Forelimb muscle (tissue), 1 donor: ENCODE results near the gene EEF1AKMT2. TPM values are rescaled to one million over a fixed set of nuclear protein-coding genes. Genes with fewer than 3 reads are reported as not detected.
"Not testable (repeated sequence)": the region's sequence is repeated elsewhere in the genome, so short reads cannot be mapped to it uniquely, and the experiment has no call there.

Source experiments
- DNase-seq: peaks from one replicate; pipeline ENCODE4 v3.0.0-alpha.2; 2013; ENCODE audit warnings: low read depth
- polyA plus RNA-seq: library from polyadenylated mRNA; unstranded; fragments of 120-200 nt; gene quantifications from one replicate; pipeline ENCODE4 v1.2.1, GENCODE V29; 2013; ENCODE audit not compliant: insufficient read length

The EEF1AKMT2 gene
- 19.4 TPM for polyA plus RNA-seq

DNA sequence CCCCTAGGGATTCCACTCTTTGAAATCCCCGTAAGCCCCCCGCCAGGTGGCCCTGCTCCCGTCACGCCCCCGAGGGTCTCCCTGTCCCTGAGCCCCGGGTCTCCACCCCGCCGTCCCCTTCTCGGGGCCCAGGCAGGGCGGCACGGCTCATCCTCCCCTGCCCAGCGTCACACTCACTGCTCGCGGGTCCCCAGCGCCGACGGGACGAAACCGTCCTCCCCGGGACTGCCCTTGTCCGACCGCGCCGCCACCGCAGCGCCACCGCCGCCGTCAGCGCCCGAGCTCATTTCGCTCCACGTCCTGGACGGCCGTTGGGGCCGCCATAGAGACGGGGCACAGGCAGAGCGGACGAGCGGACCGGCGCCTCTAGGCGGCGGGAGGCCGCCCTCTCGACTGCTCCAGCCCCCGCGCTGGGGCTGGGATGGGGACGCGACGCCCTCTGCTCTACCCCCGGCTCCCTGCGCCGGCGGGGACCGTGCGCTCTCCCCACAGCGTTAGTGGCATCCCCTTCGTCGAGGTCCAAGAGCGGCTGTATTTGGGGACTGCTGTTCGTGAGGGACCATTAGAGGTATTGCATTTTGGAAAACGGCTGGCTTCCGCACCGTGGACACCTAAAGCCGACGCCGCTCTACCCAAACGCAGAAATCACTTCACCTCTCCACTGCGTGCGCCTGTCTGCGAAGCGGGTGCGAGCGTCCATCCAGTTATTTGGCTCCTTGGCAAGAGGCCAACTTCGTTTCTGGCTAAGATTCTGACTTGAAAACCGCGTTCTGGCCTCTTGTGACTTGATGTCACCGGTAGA, at the start of gene EEF1AKMT2:
Gene EEF1AKMT2, minus strand, starts transcription at position 341 of the 802 bp plus-strand sequence. Its CDS starts 54 bp downstream, at position 287.
- peak; percentile 76 for DNase-seq

DNA sequence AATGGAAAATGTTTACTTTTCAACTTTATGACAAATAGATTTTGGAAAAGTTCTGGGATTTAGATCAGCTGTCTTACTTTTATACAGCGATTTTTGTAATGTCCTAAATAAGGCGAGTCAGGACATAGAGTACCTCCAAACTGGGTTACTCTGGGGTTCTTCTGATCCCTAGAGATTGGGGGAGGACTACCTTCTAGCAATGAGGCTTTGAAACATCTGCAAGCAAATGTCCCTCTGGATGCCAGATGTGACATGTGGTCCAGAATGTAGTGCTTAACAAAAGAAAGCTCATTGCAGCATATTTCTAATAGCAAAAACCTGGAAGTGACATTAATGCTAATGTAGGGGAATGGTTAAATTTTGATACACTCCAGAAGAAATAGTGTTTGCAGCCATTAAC, 46.0 kb upstream of the EEF1AKMT2 start:
- DNase-seq, result no peak

DNA sequence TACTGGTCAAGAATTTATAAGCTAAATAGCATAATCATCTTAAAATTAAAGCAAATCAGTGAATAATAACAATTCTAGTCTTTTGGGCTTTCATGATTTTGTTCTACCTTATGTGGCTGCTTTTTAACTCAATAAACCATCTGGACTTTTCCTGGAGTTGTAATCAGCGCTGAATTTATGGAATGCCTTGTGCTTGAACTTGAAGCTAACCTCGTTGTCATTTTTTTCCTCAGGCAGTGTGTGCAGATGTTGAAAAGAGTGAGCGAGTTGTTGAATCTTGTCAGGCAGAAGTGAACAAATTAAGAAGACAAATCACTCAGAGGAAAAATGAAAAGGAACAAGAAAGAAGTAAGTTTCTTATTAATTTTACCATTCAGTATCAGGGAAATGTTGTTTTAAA, 39.4 kb upstream of the EEF1AKMT2 start:
- DNase-seq, result no peak

DNA sequence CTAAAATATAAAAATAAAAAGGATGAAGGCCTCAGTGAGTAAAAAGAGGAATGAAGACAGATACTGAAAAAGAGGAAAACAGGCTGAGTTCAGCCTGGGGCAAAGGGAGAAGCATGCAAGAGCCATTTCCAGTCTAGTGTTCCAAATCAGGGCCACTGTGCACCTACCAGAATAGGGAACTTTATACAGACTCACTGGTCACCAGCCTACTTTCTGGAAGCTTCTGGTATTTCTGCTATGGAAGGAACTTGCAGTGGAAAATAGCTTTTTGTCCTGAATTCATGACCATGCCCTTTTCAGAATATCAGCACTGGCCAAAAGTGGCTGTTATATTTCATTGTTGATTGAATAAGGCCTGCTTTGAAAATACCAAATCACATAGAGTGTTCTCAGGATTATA, 38.8 kb upstream of the EEF1AKMT2 start:
- DNase-seq, result no peak

DNA sequence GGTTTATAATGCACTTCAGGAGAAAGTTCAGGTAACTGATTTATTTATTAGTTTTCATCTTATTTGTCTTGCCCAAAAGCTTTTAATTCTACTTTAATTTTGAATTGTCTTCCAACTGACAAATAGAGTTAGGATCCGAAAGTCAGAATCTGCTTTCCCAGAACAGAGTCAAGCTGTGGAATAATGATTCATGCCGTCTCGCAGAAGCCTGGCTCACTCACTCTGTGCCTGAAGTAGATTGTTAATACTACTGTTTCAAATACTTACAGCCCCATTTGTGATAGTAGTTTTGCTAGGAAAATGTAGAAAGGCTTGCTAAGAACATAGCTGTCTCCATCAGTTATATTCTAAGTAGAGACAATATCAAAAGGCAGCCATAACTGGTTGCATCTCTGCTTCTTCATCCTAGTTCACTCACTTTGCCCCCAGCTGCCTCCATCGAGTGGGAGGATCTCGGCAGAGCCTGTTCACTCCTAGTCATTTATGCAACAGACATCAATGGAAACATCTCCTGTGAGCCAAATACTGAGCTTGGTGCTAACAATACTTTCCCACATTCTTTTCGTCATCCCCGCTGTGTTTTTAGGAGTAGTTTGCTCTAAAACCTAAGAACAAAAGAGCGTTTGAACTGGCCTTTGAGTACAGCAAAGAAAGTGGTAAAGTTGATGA, 37.9 kb upstream of the EEF1AKMT2 start:
- DNase-seq, result no peak

DNA sequence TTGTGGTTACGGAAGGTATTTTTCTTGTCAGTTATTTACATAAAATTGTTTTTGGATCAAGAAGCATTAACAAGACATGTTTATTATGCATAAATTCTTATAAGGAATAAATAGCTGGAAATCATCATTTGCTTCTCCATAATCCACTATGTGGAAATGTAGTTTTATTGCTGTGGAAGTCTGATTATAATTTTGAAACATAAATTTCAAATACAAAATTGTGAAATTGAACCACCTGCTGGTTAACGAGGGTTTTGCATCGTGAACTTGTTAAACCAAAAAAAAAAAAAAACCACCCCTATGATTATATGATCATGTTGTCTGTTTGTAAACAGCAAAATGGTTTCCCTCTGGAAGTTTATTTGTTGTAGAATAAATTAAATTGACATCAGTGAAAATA, 35.8 kb upstream of the EEF1AKMT2 start:
- DNase-seq, result peak; percentile 17

DNA sequence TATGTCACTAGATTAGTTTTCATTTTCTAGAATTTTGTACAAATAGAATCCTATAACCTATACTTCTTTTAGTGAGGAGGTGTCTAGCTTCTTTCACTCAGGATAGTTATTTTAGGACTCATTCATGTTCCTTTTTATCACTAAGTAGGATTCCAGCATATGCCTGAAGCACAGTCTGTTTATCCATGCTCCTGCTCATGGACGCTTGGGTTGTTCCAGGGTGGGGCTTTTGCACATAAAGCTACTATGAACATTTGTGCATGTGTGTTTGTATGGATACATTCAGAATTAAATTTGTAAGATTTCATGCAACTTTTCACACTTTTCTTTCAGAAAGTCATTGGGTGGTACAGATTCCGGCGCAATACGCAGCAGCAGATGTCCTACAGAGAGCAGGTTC, 34.6 kb upstream of the EEF1AKMT2 start:
- DNase-seq, result no peak

DNA sequence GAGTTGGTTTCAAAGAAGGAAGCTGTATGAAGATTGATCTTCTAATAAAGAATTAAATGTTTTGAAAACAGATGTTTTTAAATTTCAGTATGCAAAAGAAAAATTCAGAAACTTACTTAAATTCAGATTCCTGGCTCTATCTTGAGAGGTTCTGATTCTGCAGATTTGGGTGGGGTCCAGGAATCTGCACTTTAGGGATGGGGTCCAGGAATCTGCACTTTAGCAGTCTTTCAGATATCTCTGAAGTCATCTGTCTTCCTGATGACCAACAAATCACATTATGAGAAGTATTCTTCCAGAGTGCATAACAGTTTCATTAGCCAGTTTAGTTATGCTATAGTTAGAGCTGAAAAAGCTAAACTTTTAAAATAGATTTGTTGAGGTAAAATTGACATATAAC, 34.0 kb upstream of the EEF1AKMT2 start:
- no peak for DNase-seq

DNA sequence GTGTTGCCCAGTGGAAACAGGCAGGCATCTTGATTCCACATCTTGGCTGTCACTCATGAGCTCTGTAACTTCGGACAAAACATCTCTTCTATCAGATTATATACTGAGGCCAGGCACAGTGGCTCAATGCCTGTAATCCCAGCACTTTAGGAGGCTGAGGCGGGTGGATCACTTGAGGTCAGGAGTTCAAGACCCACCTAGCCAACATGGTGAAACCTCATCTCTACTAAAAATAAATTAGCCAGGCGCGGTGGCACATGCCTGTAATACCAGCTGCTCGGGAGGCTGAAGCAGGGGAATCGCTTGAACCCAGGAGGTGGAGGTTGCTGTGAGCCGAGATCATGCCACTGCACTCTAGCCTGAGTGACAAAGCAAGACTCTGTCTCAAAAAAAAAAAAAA, 33.2 kb upstream of the EEF1AKMT2 start:
- DNase-seq, result not testable (repeated sequence)

DNA sequence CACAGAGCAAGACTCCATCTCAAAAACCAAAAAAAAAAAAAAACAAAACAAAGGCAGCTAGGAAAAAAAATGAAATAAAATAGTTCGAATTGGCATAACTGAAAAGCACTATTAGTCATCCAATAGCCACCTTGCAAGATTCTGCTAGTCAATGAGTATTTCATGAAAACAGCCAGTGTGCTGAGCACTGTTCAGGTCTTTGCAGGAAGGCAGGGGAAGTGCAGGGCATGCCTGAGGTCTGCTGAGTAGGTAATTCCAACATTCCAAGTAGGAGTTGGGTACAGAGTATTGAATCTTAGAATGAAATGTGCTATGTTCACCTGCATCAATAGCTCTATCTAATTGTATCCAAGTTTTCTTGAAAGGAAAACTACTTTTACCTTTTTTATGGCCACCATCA, 32.8 kb upstream of the EEF1AKMT2 start:
- DNase-seq, result no peak

DNA sequence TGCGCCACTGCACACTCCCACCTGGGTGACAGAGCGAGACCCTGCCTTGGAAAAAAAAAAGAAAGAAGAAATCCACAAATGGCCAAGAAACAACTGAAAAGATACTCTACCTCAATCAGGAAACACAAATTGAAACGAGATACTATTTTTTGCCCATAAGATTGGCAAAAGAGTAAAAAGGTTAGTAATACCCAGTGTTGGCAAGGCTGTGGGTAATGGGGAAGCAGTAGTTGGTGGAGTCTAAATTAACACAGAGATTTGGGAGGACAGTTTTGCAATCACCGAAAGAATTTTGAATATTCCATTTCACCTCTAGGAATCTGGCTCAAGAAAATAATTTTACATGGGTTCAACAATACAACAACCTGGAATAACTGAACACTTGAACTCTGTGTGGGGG, 29.8 kb upstream of the EEF1AKMT2 start:
- no peak for DNase-seq

DNA sequence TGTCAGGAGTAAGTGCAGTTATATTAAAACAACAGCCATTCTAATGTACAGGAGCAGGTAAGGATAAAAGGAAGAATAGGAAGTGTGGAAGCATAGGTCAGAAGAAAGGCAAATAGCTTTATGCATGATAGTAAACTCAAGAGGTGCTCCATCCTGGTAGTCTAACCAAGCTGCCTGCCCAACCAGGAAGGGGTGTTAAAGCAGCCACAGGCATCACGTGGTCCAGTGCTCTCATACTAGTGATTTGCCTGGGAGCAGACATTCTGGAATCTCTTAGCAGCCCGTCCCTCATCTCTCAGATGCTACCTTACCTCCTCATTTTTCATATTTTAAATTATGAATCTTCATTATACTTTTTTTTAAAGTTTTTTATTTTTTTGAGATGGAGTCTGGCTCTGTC, 28.4 kb upstream of the EEF1AKMT2 start:
- DNase-seq, result no peak

DNA sequence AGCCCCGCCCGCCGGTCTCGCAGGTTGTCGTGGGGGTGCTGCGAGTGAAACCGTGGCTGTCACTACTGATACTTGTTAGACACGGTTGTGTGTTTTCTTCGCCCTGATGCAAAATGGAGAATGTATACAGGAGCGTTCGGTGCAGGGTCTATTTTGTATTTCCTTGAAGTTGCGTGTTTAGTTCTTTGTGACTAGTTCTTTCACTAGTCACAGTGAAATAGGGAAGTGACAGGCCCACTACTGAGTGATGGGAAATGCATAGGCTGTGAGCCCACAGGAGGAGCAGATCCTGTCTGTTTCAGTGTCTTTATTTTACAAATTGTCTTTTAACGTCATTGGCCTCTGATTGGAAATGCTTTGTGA, 10.6 kb upstream of the EEF1AKMT2 start:
- no peak for DNase-seq

DNA sequence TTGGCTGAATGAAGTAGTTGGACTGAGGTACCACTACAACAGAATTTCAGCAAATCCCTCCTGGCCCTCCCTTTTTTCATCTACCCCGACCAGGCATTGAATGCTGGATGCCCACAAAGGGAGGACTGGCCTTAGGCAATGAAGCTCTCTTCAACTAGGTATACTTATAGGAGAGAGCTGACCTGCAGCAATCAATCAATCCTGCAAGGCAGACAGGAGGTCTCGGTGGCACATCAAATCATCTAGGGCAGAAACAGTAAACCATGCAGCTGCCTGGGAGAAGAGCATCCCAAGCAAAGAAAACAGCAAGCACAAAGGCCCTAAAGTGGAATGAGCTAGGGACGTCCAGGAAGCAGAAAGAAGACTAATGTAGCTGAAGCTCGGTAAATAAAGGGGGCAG, 7.5 kb upstream of the EEF1AKMT2 start:
- no peak for DNase-seq

DNA sequence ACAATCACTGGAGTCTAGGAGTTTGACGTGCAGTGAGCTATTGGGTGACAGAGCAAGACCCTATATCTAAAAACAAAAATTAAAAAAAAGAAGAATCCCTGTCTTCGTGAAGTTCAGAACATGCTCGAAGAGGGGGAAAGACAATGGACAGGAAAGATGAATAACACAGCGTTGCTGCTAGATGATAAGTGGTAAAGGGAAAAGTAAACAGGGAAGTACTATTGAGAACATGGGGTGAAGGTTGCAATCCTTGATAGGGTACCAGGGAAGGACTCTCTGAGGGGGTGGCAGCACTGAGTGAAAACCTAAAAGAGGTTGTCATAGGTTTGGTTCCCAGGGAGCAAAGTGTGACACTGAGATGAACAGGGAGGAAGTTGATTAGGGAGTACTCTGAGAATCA, 7.1 kb upstream of the EEF1AKMT2 start:
- DNase-seq, result no peak

DNA sequence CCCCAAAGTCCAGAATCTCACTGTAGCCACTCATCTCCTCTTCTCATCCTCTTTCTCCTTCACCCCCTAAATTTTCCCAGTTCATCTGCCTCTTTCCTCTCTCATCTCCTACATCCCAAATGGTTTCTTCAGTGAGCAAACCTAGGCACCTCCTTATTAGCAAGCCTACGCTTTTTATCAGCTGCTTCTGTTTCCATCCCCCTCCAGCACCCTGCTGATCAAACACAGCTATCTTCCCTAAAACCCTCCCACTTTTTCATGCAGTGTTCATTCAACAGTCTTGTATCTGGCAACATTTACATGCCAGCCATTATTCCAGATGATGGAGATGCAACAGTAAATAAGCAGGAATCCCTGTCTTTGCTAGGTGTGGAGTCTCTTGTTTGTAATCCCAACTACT, 6.7 kb upstream of the EEF1AKMT2 start:
- DNase-seq, result no peak

DNA sequence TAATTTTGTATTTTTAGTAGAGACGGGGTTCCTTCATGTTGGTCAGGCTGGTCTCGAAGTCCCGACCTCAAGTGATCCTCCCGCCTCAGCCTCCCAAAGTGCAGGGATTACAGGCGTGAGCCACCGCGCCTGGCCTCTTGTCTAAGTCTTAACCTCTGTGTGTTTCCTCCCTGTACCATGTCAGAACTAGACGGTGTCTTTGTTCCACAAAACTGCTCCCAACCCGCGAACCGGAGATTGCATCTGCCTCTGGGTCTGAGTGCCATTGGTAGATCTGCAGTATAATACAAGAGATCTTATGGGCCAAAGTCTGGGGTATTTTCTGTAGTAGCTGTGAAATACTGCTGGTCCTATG, 1.3 kb upstream of the EEF1AKMT2 start:
- DNase-seq, result no peak

DNA sequence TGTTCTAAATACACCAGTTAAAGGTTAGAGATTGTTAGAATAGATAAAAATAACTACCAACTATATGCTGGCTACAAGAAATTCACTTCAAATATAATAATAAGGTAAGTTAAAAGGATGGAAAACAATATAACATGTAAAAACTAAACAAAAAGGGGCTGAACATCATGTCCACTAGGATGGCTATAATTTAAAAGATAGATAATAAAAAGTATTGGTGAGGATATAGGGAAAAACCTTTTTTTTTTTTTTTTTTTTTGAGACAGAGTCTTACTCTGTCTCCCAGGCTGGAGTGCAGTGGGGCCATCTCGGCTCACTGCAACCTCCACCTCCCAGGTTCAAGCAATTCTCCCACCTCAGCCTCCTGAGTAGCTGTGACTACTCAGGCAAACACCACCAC, 8.8 kb downstream of the EEF1AKMT2 start:
- DNase-seq, result not testable (repeated sequence)

DNA sequence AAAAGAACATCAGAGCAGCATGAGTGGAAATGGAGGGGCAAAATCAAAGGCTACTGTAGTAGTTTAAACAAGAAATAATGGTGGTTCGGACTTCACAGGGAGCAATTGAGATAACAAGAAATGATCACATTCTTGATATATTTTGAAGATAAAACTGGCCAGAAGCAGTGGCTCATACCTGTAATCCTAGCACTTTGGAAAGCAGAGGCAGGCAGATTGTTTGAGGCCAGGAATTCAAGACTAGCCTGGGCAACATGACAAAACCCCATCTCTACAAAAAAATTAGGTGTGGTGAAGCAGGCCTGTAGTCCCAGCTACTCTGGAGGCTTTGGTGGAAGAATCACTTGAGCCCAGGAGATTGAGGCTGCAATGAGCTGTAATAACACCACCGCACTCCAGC, 22.9 kb downstream of the EEF1AKMT2 start:
- DNase-seq, result no peak

DNA sequence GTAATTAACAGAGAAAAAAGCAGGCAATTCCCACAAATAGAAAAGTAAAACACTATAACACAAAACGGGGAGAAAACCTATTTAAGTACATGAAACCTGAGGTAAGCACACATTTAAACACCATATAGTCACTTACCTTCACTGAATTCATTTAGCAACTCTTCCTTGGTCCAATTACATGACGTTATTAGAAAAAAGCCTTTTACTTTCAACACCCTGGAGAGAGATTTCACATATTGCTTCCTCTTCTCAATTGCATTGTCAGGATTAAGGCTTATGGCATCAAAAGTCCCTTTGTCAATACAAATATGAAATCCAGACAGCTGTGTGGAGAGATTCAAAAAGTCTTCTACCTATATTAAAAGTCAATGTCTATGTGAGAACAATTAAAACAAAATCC, 26.4 kb downstream of the EEF1AKMT2 start:
- no peak for DNase-seq

DNA sequence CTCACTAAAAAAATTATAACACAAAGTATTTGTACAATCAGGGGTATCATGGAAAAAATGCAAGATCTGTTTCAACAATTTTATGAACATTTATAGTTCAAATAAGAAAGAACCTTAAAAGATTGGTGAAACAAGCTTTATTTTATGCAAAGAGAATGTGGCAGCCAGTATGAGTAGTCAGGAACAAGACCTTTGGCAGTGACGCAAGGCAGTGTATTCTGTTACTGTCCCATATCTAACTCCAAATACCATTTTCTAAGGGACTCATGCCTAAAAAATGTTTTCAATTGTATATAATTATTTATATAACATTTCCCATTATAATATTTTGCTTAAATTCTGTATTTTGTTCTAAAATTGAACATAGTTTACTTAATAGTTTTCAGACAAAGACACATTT, 28.4 kb downstream of the EEF1AKMT2 start:
- no peak for DNase-seq

DNA sequence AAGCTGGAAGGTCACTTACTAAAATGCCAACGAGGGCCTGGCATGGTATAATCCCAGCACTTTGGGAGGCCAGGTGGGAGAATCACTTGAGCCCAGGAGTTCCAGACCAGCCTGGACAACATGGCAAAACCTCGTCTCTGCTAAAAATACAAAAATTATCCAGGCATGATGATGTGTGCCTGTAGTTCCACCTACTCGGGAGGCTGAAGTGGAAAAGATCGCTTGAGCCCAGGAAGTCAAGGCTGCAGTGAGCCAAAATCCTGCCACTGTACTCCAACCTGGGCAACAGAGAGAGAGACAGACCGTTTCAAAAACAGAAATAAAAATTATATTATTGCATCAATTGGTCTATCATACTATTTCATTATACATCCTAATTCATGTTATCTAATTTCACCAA, 29.4 kb downstream of the EEF1AKMT2 start:
- no peak for DNase-seq

DNA sequence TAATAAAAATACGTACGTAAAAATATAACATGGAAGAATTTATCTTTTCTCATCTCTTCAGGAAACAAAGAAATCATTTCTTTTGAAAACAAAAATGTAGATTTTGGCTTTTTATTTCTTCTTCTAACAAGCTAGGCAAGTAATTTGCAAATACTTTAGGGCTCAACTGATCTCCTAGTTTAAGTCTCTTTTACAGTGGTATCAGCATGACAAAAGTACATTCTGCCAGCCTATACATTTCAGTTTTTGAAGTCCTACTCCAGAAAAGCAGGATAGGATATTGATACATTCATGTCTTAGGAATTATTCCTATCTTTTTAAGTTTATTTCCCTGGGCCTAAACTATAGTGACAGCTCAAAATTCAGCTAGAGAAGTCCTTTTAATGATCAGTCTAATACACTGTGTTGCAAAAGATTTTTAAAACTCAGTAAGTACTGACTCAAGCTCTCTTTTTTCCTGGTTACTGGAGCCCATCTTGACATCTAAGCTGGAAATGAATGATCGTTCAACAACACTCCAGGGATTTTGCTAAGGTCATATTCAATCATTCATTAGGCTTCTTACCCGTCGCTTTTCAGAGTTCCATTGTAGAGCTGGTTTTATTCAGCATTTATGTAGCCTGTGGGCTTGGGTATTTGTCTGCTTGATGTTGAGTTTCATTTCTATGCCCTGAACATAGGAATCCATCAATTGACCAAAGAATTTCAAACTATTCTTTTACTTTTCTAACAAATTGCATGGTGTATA, 35.4 kb downstream of the EEF1AKMT2 start:
- no peak for DNase-seq
